Activated T-cell treated with anti-CD3 and anti-CD28 coated beads, Interleukin-2, amount 50 U/mL, for 72 hours (primary cell): ENCODE data around the gene DKK1. TPM values are rescaled to one million over a fixed set of nuclear protein-coding genes. Genes with fewer than 3 reads are reported as not detected.

Experiments
- ATAC-seq, 2 donors: fragments of 150-1000 bp; cut with Tn5 transposase; replicated peaks in 1 of 2; 2 replicates each; pipeline ENCODE4 v1.10.0; 2021; ENCODE audit warnings: moderate library complexity in 2 of 2, mild to moderate bottlenecking in 1 of 2
- DNase-seq, 2 donors: peaks; one replicate each; pipeline ENCODE4 v3.0.0; 2021 to 2022; ENCODE audit warnings: mixed read lengths in 1 of 2
- H3K27ac Mint-ChIP-seq: one replicate; pipeline ENCODE4 v1.8.0; 2022; ENCODE audit warnings: mild to moderate bottlenecking, moderate library complexity, mixed read lengths
- H3K27me3 Mint-ChIP-seq: one replicate; pipeline ENCODE4 v1.8.0; 2022; ENCODE audit warnings: low read depth, mixed read lengths
- H3K36me3 Mint-ChIP-seq, 2 donors: one replicate each; pipeline ENCODE4 v1.8.0; 2022; ENCODE audit warnings: mixed read lengths in 2 of 2, mild to moderate bottlenecking in 1 of 2; ENCODE audit not compliant: insufficient read depth in 2 of 2
- H3K4me1 Mint-ChIP-seq: one replicate; pipeline ENCODE4 v1.8.0; 2022; ENCODE audit warnings: low read depth, mixed read lengths
- H3K4me3 Mint-ChIP-seq, 2 donors: one replicate each; pipeline ENCODE4 v1.8.0; 2022; ENCODE audit warnings: mild to moderate bottlenecking in 2 of 2, mixed read lengths in 2 of 2, moderate library complexity in 2 of 2
- H3K9me3 Mint-ChIP-seq, 2 donors: one replicate each; pipeline ENCODE4 v1.8.0; 2022; ENCODE audit warnings: mixed read lengths in 2 of 2
- total RNA-seq, 2 donors: library from RNA; stranded (reverse); gene quantifications; one replicate each; pipeline ENCODE4 v1.2.3, GENCODE V29; 2022

DKK1 gene
- total RNA-seq, 2 donors from 2014 or later, result not detected

- no peak for ATAC-seq
- no peaks in the 10 kb centered on the region for H3K36me3 Mint-ChIP-seq
Measured at GRCh38 chr10:52300599-52301277, 13.3 kb upstream of the DKK1 start.

GRCh38 chr10:52308251-52309031 is 5.6 kb upstream of the DKK1 start:
- H3K4me1 Mint-ChIP-seq, result peaks cover 7% of the 10 kb centered on the region
- no peaks in the 10 kb centered on the region for H3K9me3 Mint-ChIP-seq
- H3K27me3 Mint-ChIP-seq, result peaks cover 32% of the 10 kb centered on the region
- ATAC-seq (peak in 1 of 2 donors; percentile 54), DNase-seq (peak; percentile 18 to 42)
- peaks cover 0 to 2% of the 10 kb centered on the region in 2 donors for H3K36me3 Mint-ChIP-seq
- peak overlapping the region; percentile 51 to 65 for H3K4me3 Mint-ChIP-seq
- no peak overlapping the region for H3K27ac Mint-ChIP-seq

More at GRCh38 chr10:52300599-52301277, 13.3 kb upstream of the DKK1 start:
- Mint-ChIP-seq H3K4me1 (no peaks in the 10 kb centered on the region), H3K9me3 (no peaks in the 10 kb centered on the region), H3K27ac (no peak overlapping the region), H3K4me3 (no peak overlapping the region), H3K27me3 (no peaks in the 10 kb centered on the region)
- no peak for DNase-seq

GRCh38 chr10:52312942-52313255 is 1.2 kb upstream of the DKK1 start:
- no peak for DNase-seq
- no peak for ATAC-seq
- Mint-ChIP-seq H3K36me3 (peaks cover 0 to 5% of the 10 kb centered on the region in 2 donors), H3K4me3 (no peak overlapping the region), H3K4me1 (peaks cover 17% of the 10 kb centered on the region), H3K27me3 (peaks cover 61% of the 10 kb centered on the region), H3K27ac (no peak overlapping the region), H3K9me3 (no peaks in the 10 kb centered on the region)

- Mint-ChIP-seq H3K4me1 (peaks cover 17% of the 10 kb centered on the region), H3K27ac (no peak overlapping the region), H3K36me3 (peaks cover 0 to 5% of the 10 kb centered on the region in 2 donors), H3K4me3 (peak overlapping the region; percentile 16 to 75), H3K27me3 (peaks cover 60% of the 10 kb centered on the region), H3K9me3 (no peaks in the 10 kb centered on the region)
- ATAC-seq (no peak), DNase-seq (no peak)
Measured at GRCh38 chr10:52313256-52313932, 687 bp upstream of the DKK1 start.

- peak overlapping the region; percentile 75 for H3K4me3 Mint-ChIP-seq
- no peaks in the 10 kb centered on the region for H3K9me3 Mint-ChIP-seq
- H3K4me1 Mint-ChIP-seq, result peaks cover 17% of the 10 kb centered on the region
- H3K27me3 Mint-ChIP-seq, result peaks cover 44% of the 10 kb centered on the region
- peaks cover 0 to 5% of the 10 kb centered on the region in 2 donors for H3K36me3 Mint-ChIP-seq
- H3K27ac Mint-ChIP-seq, result no peak overlapping the region
- DNase-seq (no peak), ATAC-seq (no peak)
Measured at GRCh38 chr10:52314822-52315552, 906 bp downstream of the DKK1 start.

- Mint-ChIP-seq H3K27ac (no peak overlapping the region), H3K27me3 (peaks cover 37% of the 10 kb centered on the region), H3K4me1 (peaks cover 17% of the 10 kb centered on the region), H3K4me3 (no peak overlapping the region), H3K36me3 (peaks cover 0 to 5% of the 10 kb centered on the region in 2 donors), H3K9me3 (no peaks in the 10 kb centered on the region)
- ATAC-seq (no peak), DNase-seq (no peak)
Measured at GRCh38 chr10:52316001-52316400, 1.9 kb downstream of the DKK1 start.

- Mint-ChIP-seq H3K36me3 (peaks cover 0 to 5% of the 10 kb centered on the region in 2 donors), H3K4me3 (no peak overlapping the region), H3K27me3 (peaks cover 37% of the 10 kb centered on the region), H3K9me3 (no peaks in the 10 kb centered on the region), H3K4me1 (peaks cover 17% of the 10 kb centered on the region), H3K27ac (no peak overlapping the region)
- ATAC-seq (no peak), DNase-seq (no peak)
Measured at GRCh38 chr10:52316500-52316899, 2.4 kb downstream of the DKK1 start.

GRCh38 chr10:52318136-52318701 is 4.1 kb downstream of the DKK1 start:
- H3K27ac Mint-ChIP-seq, result no peak overlapping the region
- DNase-seq, result no peak
- H3K4me3 Mint-ChIP-seq, result no peak overlapping the region
- H3K36me3 Mint-ChIP-seq, result peaks cover 0 to 5% of the 10 kb centered on the region in 2 donors
- peaks cover 13% of the 10 kb centered on the region for H3K4me1 Mint-ChIP-seq
- H3K27me3 Mint-ChIP-seq, result peaks cover 31% of the 10 kb centered on the region
- no peak for ATAC-seq
- no peaks in the 10 kb centered on the region for H3K9me3 Mint-ChIP-seq

GRCh38 chr10:52318822-52319464 is 4.9 kb downstream of the DKK1 start:
- Mint-ChIP-seq H3K4me1 (peaks cover 9% of the 10 kb centered on the region), H3K27me3 (peaks cover 25% of the 10 kb centered on the region), H3K9me3 (no peaks in the 10 kb centered on the region), H3K36me3 (peaks cover 0 to 3% of the 10 kb centered on the region in 2 donors), H3K4me3 (no peak overlapping the region), H3K27ac (no peak overlapping the region)
- DNase-seq, result no peak
- no peak for ATAC-seq

GRCh38 chr10:52319926-52320325 is 5.8 kb downstream of the DKK1 start:
- DNase-seq (no peak), ATAC-seq (no peak)
- Mint-ChIP-seq H3K4me1 (peaks cover under 1% of the 10 kb centered on the region), H3K9me3 (no peaks in the 10 kb centered on the region), H3K27ac (no peak overlapping the region), H3K36me3 (no peaks in the 10 kb centered on the region), H3K27me3 (peaks cover 16% of the 10 kb centered on the region), H3K4me3 (no peak overlapping the region)

GRCh38 chr10:52322323-52322722 is 8.2 kb downstream of the DKK1 start:
- no peak overlapping the region for H3K4me3 Mint-ChIP-seq
- peaks cover 0 to 2% of the 10 kb centered on the region in 2 donors for H3K9me3 Mint-ChIP-seq
- H3K36me3 Mint-ChIP-seq, result no peaks in the 10 kb centered on the region
- no peak for ATAC-seq
- no peaks in the 10 kb centered on the region for H3K4me1 Mint-ChIP-seq
- DNase-seq, result no peak
- H3K27ac Mint-ChIP-seq, result no peak overlapping the region
- no peaks in the 10 kb centered on the region for H3K27me3 Mint-ChIP-seq

GRCh38 chr10:52322936-52323335 is 8.9 kb downstream of the DKK1 start:
- Mint-ChIP-seq H3K9me3 (peaks cover 0 to 2% of the 10 kb centered on the region in 2 donors), H3K4me1 (no peaks in the 10 kb centered on the region), H3K36me3 (no peaks in the 10 kb centered on the region), H3K4me3 (no peak overlapping the region), H3K27me3 (no peaks in the 10 kb centered on the region), H3K27ac (no peak overlapping the region)
- ATAC-seq (no peak), DNase-seq (no peak)
